Measurements from ENCODE around the gene GRID1.

GRID1 gene

DNA sequence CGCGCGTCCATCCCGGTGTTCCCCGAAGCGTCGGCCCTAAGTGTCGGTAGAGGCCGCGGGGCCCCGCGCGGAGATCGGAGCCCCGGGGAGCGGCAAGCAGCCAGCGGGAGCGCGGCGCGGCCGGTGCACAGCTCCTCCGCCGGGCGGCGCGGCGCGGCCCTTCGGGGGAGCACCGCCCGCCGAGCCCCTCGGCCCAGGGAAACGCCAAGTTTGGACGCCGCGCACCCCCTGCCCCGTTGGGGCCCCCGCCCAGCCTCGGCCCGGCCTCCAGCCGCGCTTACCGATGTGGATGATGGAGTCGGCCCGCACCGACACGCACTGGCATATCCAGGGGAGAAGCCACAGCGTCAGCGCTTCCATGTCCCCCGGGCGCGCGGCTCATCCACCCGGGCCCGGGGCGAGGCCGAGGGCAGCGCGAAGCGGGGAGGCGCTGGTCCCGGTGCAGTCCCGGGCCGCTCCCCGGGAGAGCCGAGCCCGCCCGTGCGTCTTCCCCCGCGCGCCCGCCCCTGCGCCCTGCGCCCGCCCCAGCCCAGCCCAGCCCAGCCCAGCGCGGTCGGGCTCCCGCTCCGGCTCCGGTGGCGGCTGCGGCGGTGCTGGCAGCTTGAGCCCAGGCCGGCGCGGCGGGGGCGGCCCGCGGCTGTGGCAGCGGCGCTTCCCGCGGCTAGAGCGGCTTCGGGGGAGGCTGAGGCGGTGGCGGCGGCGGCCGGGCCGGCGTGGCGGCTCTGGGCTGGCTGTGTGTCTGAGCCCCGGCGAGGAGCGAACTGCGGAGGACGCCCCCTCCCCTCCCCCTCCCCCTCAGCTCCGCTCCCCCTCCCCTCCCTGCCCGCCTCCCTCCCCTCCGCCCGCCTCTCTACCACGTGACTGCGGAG lies at the start of gene GRID1:
TSS of gene GRID1 (minus strand) at position 763 of the 869 bp plus-strand sequence.
- peak; percentile 48 to 83 for DNase-seq (ENCODE audit: low spot score in 2 of 2)
- Histone ChIP-seq H3K4me1 (0 out of 2 replicates have a peak, but pooled peaks cover 2% of the 10 kb centered on the region), H3K4me3 (peak within 1 kb of the TSS; percentile 45), H3K9me3 (no peaks in the 10 kb centered on the region), H3K27me3 (ENCODE audit: low read depth) (no peaks in the 10 kb centered on the region), H3K36me3 (replicated peaks) (no peaks in the 10 kb centered on the region)
- in situ Hi-C loops (cut with MboI; ENCODE audit: low sequenced_read_pairs): loop anchor here (25.0 kb wide), 1 partner anchor 579 kb away; no protein-coding TSS in a partner anchor

DNA sequence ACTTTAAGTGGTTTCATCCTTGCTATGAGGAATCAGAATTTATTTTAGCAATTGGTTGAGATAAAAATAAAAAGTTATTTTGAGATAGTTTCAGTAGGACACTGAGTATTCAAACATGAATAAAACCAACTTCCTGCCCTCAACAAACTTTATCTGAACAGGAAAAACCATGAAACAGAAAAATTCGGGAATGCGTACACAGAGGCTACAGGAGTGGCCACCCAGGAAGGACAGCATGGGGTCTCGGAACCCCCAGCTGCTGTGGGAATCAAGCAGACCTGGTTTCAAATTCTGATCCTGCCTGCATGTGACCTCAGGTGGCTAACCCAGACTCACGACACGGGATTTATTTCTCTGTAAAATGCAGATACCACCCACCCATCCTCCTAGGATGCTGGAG lies 49.0 kb upstream of the GRID1 start:
- Histone ChIP-seq H3K9me3 (no peaks in the 10 kb centered on the region), H3K4me3 (no peak overlapping the region), H3K4me1 (no peaks in the 10 kb centered on the region), H3K27me3 (ENCODE audit: low read depth) (peaks cover 9% of the 10 kb centered on the region; the same call in 1 of the 2 replicates), H3K36me3 (replicated peaks) (no peaks in the 10 kb centered on the region)
- DNase-seq (ENCODE audit: low spot score in 2 of 2): no peak
- in situ Hi-C loops (cut with MboI; ENCODE audit: low sequenced_read_pairs): no loop called here

DNA sequence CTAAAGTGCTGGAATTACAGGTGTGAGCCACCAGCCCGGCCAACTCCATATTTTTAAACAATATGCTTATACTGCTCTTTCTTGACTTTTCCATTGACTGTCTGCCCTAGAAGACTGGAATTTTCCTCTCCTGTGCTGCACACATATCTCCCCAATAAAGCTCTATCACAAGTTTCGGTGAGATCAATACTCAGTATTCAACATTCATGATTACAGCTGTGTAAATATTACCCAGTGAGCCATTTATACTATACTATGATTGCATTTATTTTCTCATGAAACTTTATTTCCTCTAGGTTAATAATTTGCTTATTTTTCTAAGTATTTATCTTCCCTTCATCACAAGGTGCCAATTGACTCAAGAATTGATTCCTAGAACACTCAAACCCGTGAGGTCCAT lies 48.5 kb upstream of the GRID1 start:
- H3K36me3 ChIP-seq (replicated peaks): no peaks in the 10 kb centered on the region
- no peak overlapping the region for H3K4me3 ChIP-seq
- peaks cover 9% of the 10 kb centered on the region; the same call in 1 of the 2 replicates for H3K27me3 ChIP-seq (ENCODE audit: low read depth)
- no peaks in the 10 kb centered on the region for H3K4me1 ChIP-seq
- no peak for DNase-seq (ENCODE audit: low spot score in 2 of 2)
- no peaks in the 10 kb centered on the region for H3K9me3 ChIP-seq
- in situ Hi-C loops (cut with MboI; ENCODE audit: low sequenced_read_pairs): no loop called here

DNA sequence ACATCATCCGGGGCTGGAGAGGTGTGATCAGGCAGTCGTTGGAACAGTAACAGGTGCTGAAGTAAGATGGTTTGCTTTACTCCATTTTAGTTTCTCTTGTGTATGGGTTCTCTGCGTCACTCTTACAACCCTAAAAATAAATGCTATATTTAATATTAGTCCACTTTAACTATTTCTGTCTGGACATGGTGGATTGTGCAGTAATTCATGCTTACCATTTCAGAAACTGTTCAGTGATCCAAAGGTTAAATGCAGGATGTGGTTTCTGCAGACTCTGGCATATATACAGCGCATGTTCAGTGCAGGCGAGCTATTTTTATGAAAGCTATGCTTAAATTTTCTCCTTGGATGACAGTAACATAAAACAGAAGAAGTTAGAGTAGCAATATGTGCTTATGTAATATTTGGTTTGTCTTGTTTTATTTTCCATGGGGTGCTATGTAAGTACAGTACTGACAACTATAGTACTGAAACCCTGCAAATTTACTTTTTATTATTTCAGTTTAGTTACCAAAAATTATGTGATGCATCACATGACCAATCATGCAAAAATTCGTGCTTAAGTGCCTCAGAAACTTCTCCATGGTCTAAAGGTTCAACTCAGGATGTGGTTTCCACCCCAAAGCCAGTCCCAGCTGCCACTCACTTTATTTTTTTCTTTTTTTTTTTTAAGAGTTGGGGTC lies 46.6 kb upstream of the GRID1 start:
- Histone ChIP-seq H3K27me3 (ENCODE audit: low read depth) (peaks cover 4% of the 10 kb centered on the region; the same call in 1 of the 2 replicates), H3K4me1 (no peaks in the 10 kb centered on the region), H3K9me3 (no peaks in the 10 kb centered on the region), H3K36me3 (replicated peaks) (no peaks in the 10 kb centered on the region), H3K4me3 (no peak overlapping the region)
- no peak for DNase-seq (ENCODE audit: low spot score in 2 of 2)
- in situ Hi-C loops (cut with MboI; ENCODE audit: low sequenced_read_pairs): no loop called here

DNA sequence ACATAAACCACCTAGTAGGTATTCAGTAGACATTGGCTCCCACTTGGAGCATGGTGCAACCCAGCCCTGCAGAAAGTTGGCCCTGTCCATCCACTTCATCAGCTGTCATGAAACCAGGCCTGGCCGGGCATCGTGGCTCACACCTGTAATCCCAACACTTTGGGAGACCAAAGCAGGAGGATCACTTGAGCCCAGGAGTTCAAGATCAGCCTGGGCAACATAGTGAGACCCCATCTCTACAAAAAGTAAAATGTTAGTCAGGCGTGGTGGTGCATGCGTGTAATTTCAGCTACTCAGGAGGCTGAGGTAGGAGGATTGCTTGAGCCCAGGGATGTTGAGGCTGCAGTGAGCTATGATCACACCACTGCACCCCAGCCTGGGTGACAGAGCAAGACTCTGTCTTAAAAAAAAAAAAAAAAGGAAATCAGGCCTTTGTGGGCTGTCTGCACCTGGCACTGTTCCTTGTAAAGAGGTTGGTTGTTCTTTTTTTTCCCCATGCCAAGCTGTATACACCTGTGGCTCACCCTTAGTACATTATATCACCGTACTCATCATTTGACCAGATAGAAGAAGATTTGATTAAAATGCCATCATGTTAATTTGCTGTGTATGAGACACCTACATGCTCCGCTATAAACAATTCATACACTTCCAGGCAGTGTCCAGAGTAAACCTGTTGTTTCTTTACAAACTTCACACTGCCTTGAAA lies 45.4 kb upstream of the GRID1 start:
- peaks cover 4% of the 10 kb centered on the region; the same call in 1 of the 2 replicates for H3K27me3 ChIP-seq (ENCODE audit: low read depth)
- in situ Hi-C loops (cut with MboI; ENCODE audit: low sequenced_read_pairs): no loop called here
- H3K4me3 ChIP-seq: no peak overlapping the region
- H3K4me1 ChIP-seq: no peaks in the 10 kb centered on the region
- no peaks in the 10 kb centered on the region for H3K9me3 ChIP-seq
- no peaks in the 10 kb centered on the region for H3K36me3 ChIP-seq (replicated peaks)
- no peak for DNase-seq (ENCODE audit: low spot score in 2 of 2)

DNA sequence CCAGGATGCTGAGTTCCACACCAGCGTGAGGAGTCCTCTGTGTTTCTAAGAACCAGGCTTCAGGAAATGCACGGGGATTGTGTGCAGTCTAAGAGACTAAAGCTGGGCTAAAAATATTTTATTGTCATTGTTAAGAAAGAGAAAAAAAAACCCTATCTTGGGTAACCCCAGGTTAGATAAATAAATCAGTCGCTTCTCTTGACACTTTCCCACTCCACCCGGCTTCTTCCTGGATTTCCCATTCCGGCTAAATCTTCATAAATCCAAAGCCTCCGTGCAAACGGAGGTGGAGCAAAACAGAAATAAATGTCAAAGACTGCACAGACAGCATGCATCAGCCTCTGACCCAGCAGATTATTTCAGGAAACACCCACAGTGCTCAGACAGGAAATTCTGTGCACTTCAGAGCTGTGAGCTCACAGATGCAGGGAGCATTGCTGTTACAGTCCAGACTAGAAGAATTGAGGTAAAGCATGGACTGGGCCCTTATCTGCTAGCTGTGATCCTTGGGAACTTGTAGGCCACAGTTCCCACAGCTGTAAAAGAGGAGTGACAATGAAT lies 44.8 kb upstream of the GRID1 start:
- in situ Hi-C loops (cut with MboI; ENCODE audit: low sequenced_read_pairs): no loop called here
- H3K4me3 ChIP-seq: no peak overlapping the region
- no peaks in the 10 kb centered on the region; the same call in 1 of the 2 replicates for H3K27me3 ChIP-seq (ENCODE audit: low read depth)
- no peak for DNase-seq (ENCODE audit: low spot score in 2 of 2)
- no peaks in the 10 kb centered on the region for H3K36me3 ChIP-seq (replicated peaks)
- H3K4me1 ChIP-seq: no peaks in the 10 kb centered on the region
- no peaks in the 10 kb centered on the region for H3K9me3 ChIP-seq

DNA sequence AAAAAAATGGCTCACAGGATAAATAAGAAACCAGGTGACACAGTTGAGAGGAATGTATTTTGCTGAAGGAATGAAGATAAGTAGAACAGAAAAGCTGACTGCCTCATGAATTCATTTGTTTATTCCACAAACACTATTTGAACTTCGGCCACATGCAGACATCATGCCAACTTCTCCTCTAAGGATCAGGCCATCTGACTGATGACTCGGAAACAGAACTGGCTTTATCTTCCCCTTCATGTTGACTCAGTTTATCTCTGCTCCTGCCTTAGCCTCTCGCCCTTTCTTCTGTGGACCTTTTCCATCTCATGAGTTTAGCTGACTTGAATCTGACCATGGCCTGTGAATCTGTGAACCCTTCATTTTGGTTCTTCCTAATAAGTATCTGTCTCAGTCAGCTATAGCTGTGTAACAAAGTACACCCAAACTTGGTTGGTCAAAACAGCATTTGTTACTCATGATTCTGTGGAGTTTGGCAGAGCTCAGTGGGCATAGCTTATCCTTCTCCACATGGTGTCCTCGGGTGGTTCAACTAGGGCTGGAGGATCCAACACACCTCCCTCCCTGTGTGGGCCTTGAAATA lies 44.0 kb upstream of the GRID1 start:
- no peak overlapping the region for H3K4me3 ChIP-seq
- no peaks in the 10 kb centered on the region for H3K36me3 ChIP-seq (replicated peaks)
- no peak for DNase-seq (ENCODE audit: low spot score in 2 of 2)
- no peaks in the 10 kb centered on the region for H3K4me1 ChIP-seq
- H3K9me3 ChIP-seq: no peaks in the 10 kb centered on the region
- in situ Hi-C loops (cut with MboI; ENCODE audit: low sequenced_read_pairs): no loop called here
- H3K27me3 ChIP-seq (ENCODE audit: low read depth): no peaks in the 10 kb centered on the region; the same call in 1 of the 2 replicates

DNA sequence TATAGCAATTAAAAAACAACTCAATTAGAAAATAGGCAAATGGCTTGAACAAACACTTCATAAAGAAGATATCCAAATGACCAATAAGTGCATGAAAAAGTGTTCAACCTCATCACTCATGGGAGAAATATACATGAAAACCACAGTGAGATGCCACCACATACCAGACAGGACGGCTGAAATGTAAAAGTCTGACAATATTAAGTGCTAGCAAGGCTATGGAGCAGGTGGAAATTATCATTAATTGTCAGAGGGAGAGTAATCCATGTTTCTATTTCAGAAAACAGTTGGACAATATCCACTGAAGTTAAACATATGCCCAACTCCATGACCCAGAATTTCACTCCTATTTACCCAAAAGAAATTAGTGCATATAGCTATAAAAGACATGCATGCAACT lies 42.6 kb upstream of the GRID1 start:
- Histone ChIP-seq H3K4me3 (no peak overlapping the region), H3K4me1 (no peaks in the 10 kb centered on the region), H3K36me3 (replicated peaks) (no peaks in the 10 kb centered on the region), H3K9me3 (no peaks in the 10 kb centered on the region), H3K27me3 (ENCODE audit: low read depth) (no peaks in the 10 kb centered on the region)
- in situ Hi-C loops (cut with MboI; ENCODE audit: low sequenced_read_pairs): no loop called here
- DNase-seq (ENCODE audit: low spot score in 2 of 2): no peak

DNA sequence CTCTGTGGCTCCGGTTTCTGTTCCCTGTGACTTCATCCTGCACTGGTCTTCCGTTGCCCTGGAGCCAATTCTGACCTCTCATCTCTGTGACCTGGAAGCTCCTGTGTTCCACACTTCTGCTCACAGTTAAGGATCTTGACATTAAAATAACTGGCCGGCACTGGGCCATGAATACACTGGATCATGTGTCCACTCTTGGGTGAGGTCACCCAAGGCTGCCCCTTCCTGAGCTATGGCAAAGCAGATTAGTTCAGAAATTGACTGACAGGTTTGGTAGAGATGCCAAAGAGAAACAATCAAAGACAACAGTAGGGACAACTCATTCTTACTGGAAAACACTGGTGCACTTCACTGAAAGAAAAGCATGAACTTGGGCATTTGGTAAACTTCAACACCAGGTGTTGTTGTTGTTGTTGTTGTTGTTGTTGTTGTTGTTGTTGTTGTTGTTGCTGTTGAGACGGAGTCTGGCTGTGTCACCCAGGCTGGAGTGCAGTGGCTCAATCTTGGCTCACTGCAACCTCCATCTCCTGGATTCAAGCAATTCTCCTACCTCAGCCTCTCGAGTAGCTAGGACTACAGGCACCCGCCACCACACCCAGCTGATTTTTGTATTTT lies 36.7 kb upstream of the GRID1 start:
- in situ Hi-C loops (cut with MboI; ENCODE audit: low sequenced_read_pairs): loop anchor here (5.0 kb wide), 1 partner anchor 184 kb away; no protein-coding TSS in a partner anchor
- no peaks in the 10 kb centered on the region for H3K27me3 ChIP-seq (ENCODE audit: low read depth)

DNA sequence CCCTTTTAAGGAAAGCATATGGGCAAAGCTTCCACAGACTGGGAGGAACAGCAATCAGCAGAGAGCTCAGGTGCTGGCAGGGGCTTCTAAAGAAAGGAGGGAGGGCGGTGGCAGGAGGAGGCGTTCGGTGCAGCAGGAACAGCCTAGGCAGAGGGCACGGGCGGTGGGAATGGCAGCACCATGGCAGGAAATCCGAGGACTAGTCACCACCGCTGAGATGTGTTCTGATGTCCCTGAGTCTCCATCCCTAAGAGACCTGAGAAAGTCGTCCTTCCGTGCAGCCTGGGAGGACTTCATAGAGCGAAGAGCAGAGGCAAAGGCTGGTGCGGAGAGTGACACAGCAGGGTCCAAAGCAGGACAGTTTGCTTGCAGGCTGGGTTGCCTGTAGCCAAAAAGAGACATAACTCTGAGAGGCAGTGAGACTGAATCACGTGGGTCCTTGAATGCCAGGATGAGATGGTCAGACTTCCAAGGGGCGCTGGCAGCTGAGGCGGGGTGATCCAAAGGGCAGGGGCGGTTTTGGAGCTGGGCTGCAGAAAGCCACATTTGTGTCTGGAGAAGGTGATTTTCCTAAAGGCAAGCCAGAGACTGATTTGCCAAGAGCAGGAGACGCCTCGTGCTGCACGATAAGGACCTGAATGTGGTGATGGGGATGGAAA lies 35.8 kb upstream of the GRID1 start:
- no peaks in the 10 kb centered on the region for H3K36me3 ChIP-seq (replicated peaks)
- H3K4me1 ChIP-seq: no peaks in the 10 kb centered on the region; the same call in 1 of the 2 replicates
- no peak for DNase-seq (ENCODE audit: low spot score in 2 of 2)
- H3K27me3 ChIP-seq (ENCODE audit: low read depth): no peaks in the 10 kb centered on the region
- H3K4me3 ChIP-seq: no peak overlapping the region
- in situ Hi-C loops (cut with MboI; ENCODE audit: low sequenced_read_pairs): loop anchor here (5.0 kb wide), 1 partner anchor 185 kb away; no protein-coding TSS in a partner anchor
- H3K9me3 ChIP-seq: no peaks in the 10 kb centered on the region

More for the DNA sequence above, 36.7 kb upstream of the GRID1 start:
- Histone ChIP-seq H3K9me3 (no peaks in the 10 kb centered on the region), H3K4me3 (no peak overlapping the region), H3K4me1 (no peaks in the 10 kb centered on the region; the same call in 1 of the 2 replicates), H3K36me3 (replicated peaks) (no peaks in the 10 kb centered on the region)
- DNase-seq (ENCODE audit: low spot score in 2 of 2): no peak

DNA sequence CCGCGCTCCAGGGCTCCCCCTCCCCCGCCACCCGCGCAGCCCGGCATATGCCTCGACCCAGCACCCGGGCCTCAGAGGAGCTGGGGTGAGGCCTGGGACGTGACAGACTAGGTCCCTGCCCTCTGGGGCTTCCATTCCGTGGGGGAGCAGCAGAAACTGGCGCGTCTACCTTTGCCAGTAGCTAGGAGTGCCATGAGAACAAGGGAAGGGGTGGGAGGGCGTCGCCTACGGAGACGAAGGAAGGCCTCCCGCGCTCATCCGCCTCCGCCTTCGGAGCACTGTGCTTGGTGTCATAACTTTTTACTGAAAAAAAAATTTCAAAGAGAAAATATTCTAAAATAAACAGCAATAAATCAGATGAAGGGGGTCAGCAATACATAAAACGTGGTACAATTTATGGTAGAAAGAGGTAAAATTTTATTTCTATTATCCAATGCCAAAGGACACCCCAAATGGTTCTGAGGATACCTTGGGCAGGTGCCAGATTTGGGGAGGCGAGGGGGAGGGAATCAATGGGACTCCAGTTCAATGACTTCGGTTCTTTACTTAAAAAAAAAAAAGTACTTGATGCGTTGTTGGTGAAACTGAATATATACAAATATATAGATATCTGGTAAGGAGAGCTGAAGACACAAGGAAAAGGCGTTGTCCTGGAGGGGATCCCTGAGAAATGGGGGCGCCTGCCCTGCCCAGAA lies 35.1 kb upstream of the GRID1 start:
- no peaks in the 10 kb centered on the region for H3K36me3 ChIP-seq (replicated peaks)
- no peak overlapping the region for H3K4me3 ChIP-seq
- H3K9me3 ChIP-seq: no peaks in the 10 kb centered on the region
- in situ Hi-C loops (cut with MboI; ENCODE audit: low sequenced_read_pairs): loop anchor here (5.0 kb wide), 1 partner anchor 186 kb away; no protein-coding TSS in a partner anchor
- DNase-seq (ENCODE audit: low spot score in 2 of 2): no peak
- no peaks in the 10 kb centered on the region for H3K27me3 ChIP-seq (ENCODE audit: low read depth)
- H3K4me1 ChIP-seq: no peaks in the 10 kb centered on the region; the same call in 1 of the 2 replicates
